Astrocyte (in vitro differentiated cells and primary cell): Measurements from ENCODE around the gene ETNK1.

ENCODE experiments used
- CTCF ChIP-seq: IDR thresholded peaks from 2 replicates; pipeline ENCODE4 v1.5.1; 2011; ENCODE audit warnings: low read depth, mild to moderate bottlenecking, inconsistent platforms, low read length, moderate library complexity; ENCODE audit not compliant: insufficient read depth
- EZH2 ChIP-seq: IDR thresholded peaks from 2 replicates; pipeline ENCODE4 v1.6.1; 2012; ENCODE audit warnings: mild to moderate bottlenecking, low read length, inconsistent platforms; ENCODE audit not compliant: insufficient read depth

- no peak for TF ChIP-seq CTCF
- TF ChIP-seq EZH2 = no peak
Measured at GRCh38 chr12:22683131-22683530, 58.2 kb downstream of the ETNK1 start.
